Mesenchymal stem cell (in vitro differentiated cells and primary cell): ENCODE measurements around the gene CCT7.

Source experiments
- DNase-seq: peaks from one replicate; pipeline ENCODE4 v3.0.0-alpha.2; 2013
- H2AFZ ChIP-seq: one replicate; pipeline ENCODE4 v1.6.1; 2013; ENCODE audit warnings: low read depth, mild to moderate bottlenecking, control low read depth, inconsistent platforms, low read length, moderate library complexity
- H2AK5ac ChIP-seq: 2 replicates; pipeline ENCODE4 v1.6.1; 2013; ENCODE audit warnings: low read length, moderate library complexity, mild to moderate bottlenecking, inconsistent platforms; ENCODE audit not compliant: severe bottlenecking
- H2BK120ac ChIP-seq: one replicate; pipeline ENCODE4 v1.6.1; 2013; ENCODE audit warnings: low read depth, mild to moderate bottlenecking, inconsistent platforms, low read length, moderate library complexity
- H2BK12ac ChIP-seq, 2 experiments: one replicate each; pipeline ENCODE4 v1.6.1; 2013; ENCODE audit warnings: inconsistent platforms in 2 of 2, low read length in 2 of 2, mild to moderate bottlenecking in 2 of 2, moderate library complexity in 2 of 2, control low read depth in 1 of 2
- H2BK15ac ChIP-seq: one replicate; pipeline ENCODE4 v1.6.1; 2013; ENCODE audit warnings: mild to moderate bottlenecking, low read depth, inconsistent platforms; ENCODE audit not compliant: poor library complexity, severe bottlenecking
- H2BK5ac ChIP-seq: 2 replicates; pipeline ENCODE4 v1.6.1; 2013; ENCODE audit warnings: low read depth, mild to moderate bottlenecking, low read length, control low read depth, inconsistent platforms; ENCODE audit not compliant: poor library complexity, severe bottlenecking
- H3K14ac ChIP-seq, 2 experiments: one replicate each; pipeline ENCODE4 v1.6.1; 2013; ENCODE audit warnings: inconsistent platforms in 2 of 2, low read length in 2 of 2, control low read depth in 1 of 2, mild to moderate bottlenecking in 1 of 2, moderate library complexity in 1 of 2
- H3K18ac ChIP-seq, 2 experiments: one replicate each; pipeline ENCODE4 v1.6.1; 2013; ENCODE audit warnings: inconsistent platforms in 2 of 2, low read length in 2 of 2, control low read depth in 1 of 2, low read depth in 1 of 2, mild to moderate bottlenecking in 1 of 2
- H3K23ac ChIP-seq, 2 experiments: one replicate each; pipeline ENCODE4 v1.6.1; 2013; ENCODE audit warnings: inconsistent platforms in 2 of 2, low read length in 2 of 2, mild to moderate bottlenecking in 2 of 2, moderate library complexity in 2 of 2, control low read depth in 1 of 2
- H3K27ac ChIP-seq: 2 replicates; pipeline ENCODE4 v1.5.1; 2013; ENCODE audit warnings: mild to moderate bottlenecking, moderate library complexity, low read length, control low read depth, inconsistent platforms; ENCODE audit not compliant: poor library complexity, severe bottlenecking
- H3K27me3 ChIP-seq, 2 experiments: 2 replicates each; pipeline versions ENCODE4 v1.6.1 to v1.7.0; 2013; ENCODE audit warnings: low read length in 2 of 2, mild to moderate bottlenecking in 2 of 2, moderate library complexity in 2 of 2, control low read depth in 1 of 2, inconsistent platforms in 1 of 2; ENCODE audit not compliant: control insufficient read depth in 1 of 2, insufficient read depth in 1 of 2
- H3K36me3 ChIP-seq, 2 experiments: 2 replicates each; pipeline versions ENCODE4 v1.6.1 to v1.7.0; 2013; ENCODE audit warnings: low read length in 2 of 2, control low read depth in 1 of 2, inconsistent platforms in 1 of 2, low read depth in 1 of 2, mild to moderate bottlenecking in 1 of 2; ENCODE audit not compliant: insufficient read depth in 2 of 2, control insufficient read depth in 1 of 2
- H3K4ac ChIP-seq, 2 experiments: one replicate each; pipeline ENCODE4 v1.6.1; 2013; ENCODE audit warnings: inconsistent platforms in 2 of 2, low read length in 2 of 2, mild to moderate bottlenecking in 2 of 2, moderate library complexity in 2 of 2, control low read depth in 1 of 2, low read depth in 1 of 2
- H3K4me1 ChIP-seq: 2 replicates; pipeline ENCODE4 v1.6.1; 2013; ENCODE audit warnings: low read depth, low read length, control low read depth; ENCODE audit not compliant: control insufficient read depth, insufficient read depth
- H3K4me2 ChIP-seq: 2 replicates; pipeline ENCODE4 v1.6.1; 2013; ENCODE audit warnings: low read length, mild to moderate bottlenecking, inconsistent platforms; ENCODE audit not compliant: poor library complexity, severe bottlenecking
- H3K4me3 ChIP-seq, 2 experiments: 2 replicates each; pipeline versions ENCODE4 v1.5.1 to v1.7.0; 2013; ENCODE audit warnings: low read length in 2 of 2, mild to moderate bottlenecking in 2 of 2, control low read depth in 1 of 2, low read depth in 1 of 2; ENCODE audit not compliant: insufficient read depth in 1 of 2
- H3K79me1 ChIP-seq: replicated peaks from 2 replicates; pipeline ENCODE4 v1.6.1; 2013; ENCODE audit warnings: mild to moderate bottlenecking, control low read depth, low read length, inconsistent platforms; ENCODE audit not compliant: poor library complexity, severe bottlenecking
- H3K9ac ChIP-seq: 2 replicates; pipeline ENCODE4 v1.7.0; 2013; ENCODE audit warnings: mild to moderate bottlenecking, low read length, moderate library complexity
- H3K9me3 ChIP-seq: 2 replicates; pipeline ENCODE4 v1.7.0; 2013; ENCODE audit warnings: mild to moderate bottlenecking, low read length; ENCODE audit not compliant: control insufficient read depth
- H4K8ac ChIP-seq: one replicate; pipeline ENCODE4 v1.6.1; 2013; ENCODE audit warnings: inconsistent platforms, mild to moderate bottlenecking, low read length, moderate library complexity
- H4K91ac ChIP-seq: one replicate; pipeline ENCODE4 v1.6.1; 2013; ENCODE audit warnings: mild to moderate bottlenecking, low read length, inconsistent platforms
- WGBS: methylation state at CpG from one replicate; pipeline ENCODE4 v1.1.7; 2013; ENCODE audit warnings: mixed read lengths; 5-methylcytosine and 5-hydroxymethylcytosine counted together

CCT7 gene

DNA sequence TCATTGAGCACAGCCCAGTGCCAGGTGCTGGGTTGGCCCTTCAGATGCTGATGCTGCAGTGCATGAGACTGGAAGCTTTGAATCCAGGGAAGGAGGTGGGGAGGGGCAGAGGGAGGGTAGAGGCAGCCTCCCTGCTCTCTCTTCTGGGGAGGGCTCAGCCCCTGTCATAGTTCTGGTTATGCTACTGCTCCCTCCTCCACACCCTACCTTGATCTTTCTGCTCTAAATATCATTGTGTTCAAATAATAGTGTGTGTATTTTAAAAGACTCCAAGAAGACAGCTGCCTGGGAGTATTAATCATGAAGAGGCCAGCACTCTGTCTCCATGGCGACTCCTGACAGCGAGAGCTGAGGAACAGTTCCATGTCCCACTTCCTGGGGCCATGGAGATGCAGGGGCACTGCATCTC lies 63.0 kb downstream of the CCT7 start:
- Histone ChIP-seq H2AK5ac (no peak overlapping the region), H3K4me2 (no peak overlapping the region), H3K27ac (no peak overlapping the region), H3K9me3 (peaks cover 5% of the 10 kb centered on the region), H2BK120ac (no peak overlapping the region), H3K4me1 (peaks cover 13% of the 10 kb centered on the region), H3K18ac (no peak overlapping the region), H2BK5ac (no peak overlapping the region), H3K79me1 (no peaks in the 10 kb centered on the region), H4K91ac (no peak overlapping the region), H2AFZ (no peak overlapping the region), H3K4ac (no peak overlapping the region), H4K8ac (no peak overlapping the region), H3K23ac (no peak overlapping the region), H3K9ac (no peak overlapping the region), H3K4me3 (no peak overlapping the region), H3K14ac (no peak overlapping the region), H2BK15ac (no peak overlapping the region), H3K36me3 (no peaks in the 10 kb centered on the region), H2BK12ac (no peak overlapping the region), H3K27me3 (peaks cover 67 to 81% of the 10 kb centered on the region in 2 experiments)
- DNase-seq = peak; percentile 6
- WGBS = 20% methylated on average over 2 of the region's 2 CpGs

DNA sequence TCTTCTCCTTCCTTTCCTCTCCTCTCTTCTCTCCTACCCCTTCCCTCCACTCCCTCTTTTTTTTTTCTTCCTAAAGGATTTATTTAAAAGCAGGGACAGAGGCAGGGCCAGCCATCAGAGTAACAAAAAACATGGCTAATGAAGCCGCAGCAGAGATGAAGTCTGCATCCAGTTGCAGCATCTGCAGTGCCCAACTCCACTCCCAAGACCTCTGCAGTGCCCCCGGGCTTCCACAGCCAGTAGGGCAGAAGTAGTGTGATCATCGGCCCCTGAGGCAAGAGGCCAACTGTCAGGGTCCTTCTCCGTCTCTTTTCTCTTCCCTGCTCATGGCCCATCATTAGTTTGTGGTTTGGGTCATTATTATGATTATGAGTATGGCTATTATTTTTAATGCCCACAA lies 63.5 kb downstream of the CCT7 start:
- Histone ChIP-seq H3K9ac (no peak overlapping the region), H2BK12ac (no peak overlapping the region), H3K4me2 (no peak overlapping the region), H2BK120ac (no peak overlapping the region), H4K8ac (no peak overlapping the region), H2BK5ac (no peak overlapping the region), H3K9me3 (peaks cover 5% of the 10 kb centered on the region), H2BK15ac (no peak overlapping the region), H3K4me1 (peaks cover 11% of the 10 kb centered on the region), H3K4me3 (no peak overlapping the region), H3K79me1 (no peaks in the 10 kb centered on the region), H2AFZ (no peak overlapping the region), H3K4ac (no peak overlapping the region), H3K27ac (no peak overlapping the region), H3K14ac (no peak overlapping the region), H4K91ac (no peak overlapping the region), H3K27me3 (peaks cover 67 to 81% of the 10 kb centered on the region in 2 experiments), H3K36me3 (no peaks in the 10 kb centered on the region), H3K18ac (no peak overlapping the region), H3K23ac (no peak overlapping the region), H2AK5ac (no peak overlapping the region)
- WGBS = 73% methylated on average over 3 of the region's 4 CpGs
- DNase-seq = no peak

DNA sequence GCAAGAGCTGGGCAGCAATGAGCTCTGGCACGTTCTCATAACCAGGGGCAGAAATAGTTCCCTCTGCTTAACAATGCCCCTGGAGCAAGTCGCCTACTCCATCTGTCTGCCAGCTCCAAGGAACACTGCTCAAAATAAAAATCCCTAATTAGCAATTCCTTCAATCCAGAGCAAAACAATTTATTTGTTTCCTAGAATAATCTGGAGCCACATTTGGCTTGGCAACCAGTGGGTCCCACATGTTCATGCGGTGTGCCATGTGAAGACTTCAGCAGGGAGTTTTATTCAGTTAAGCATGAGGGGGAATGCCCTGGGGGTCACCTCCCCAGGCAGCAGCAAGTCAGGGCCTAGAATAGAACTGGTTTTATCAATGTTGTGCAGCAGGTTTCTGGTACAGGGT lies 66.8 kb downstream of the CCT7 start:
- no peak overlapping the region for H2BK15ac ChIP-seq

GRCh38 chr2:73301636-73302035 lies 67.5 kb downstream of the CCT7 start:
- Histone ChIP-seq H3K4me3 (no peak overlapping the region), H2BK12ac (no peak overlapping the region), H2AFZ (no peak overlapping the region), H3K4me2 (no peak overlapping the region), H2AK5ac (no peak overlapping the region), H3K9ac (no peak overlapping the region), H4K91ac (no peak overlapping the region), H3K4ac (no peak overlapping the region), H2BK5ac (no peak overlapping the region), H3K36me3 (no peaks in the 10 kb centered on the region), H3K79me1 (no peaks in the 10 kb centered on the region), H3K27me3 (peaks cover 49 to 60% of the 10 kb centered on the region in 2 experiments), H4K8ac (no peak overlapping the region), H2BK120ac (no peak overlapping the region), H3K14ac (no peak overlapping the region), H3K4me1 (no peaks in the 10 kb centered on the region), H3K18ac (no peak overlapping the region), H3K23ac (no peak overlapping the region), H3K9me3 (no peaks in the 10 kb centered on the region), H3K27ac (no peak overlapping the region), H2BK15ac (no peak overlapping the region)
- WGBS = 64% methylated on average over 3 of the region's 4 CpGs
- DNase-seq = no peak

More for the DNA sequence above, 66.8 kb downstream of the CCT7 start:
- no peaks in the 10 kb centered on the region for H3K4me1 ChIP-seq
- no peak overlapping the region for H3K14ac ChIP-seq
- H3K4ac ChIP-seq = no peak overlapping the region
- no peaks in the 10 kb centered on the region for H3K36me3 ChIP-seq
- WGBS = 80% methylated on average over 3 of the region's 3 CpGs
- no peak overlapping the region for H2BK12ac ChIP-seq
- no peak overlapping the region for H3K4me3 ChIP-seq
- H3K4me2 ChIP-seq = no peak overlapping the region
- no peaks in the 10 kb centered on the region for H3K9me3 ChIP-seq
- no peaks in the 10 kb centered on the region for H3K79me1 ChIP-seq
- no peak overlapping the region for H2AK5ac ChIP-seq
- peaks cover 52 to 63% of the 10 kb centered on the region in 2 experiments for H3K27me3 ChIP-seq
- no peak overlapping the region for H3K23ac ChIP-seq
- no peak overlapping the region for H4K91ac ChIP-seq
- DNase-seq = no peak
- no peak overlapping the region for H2BK120ac ChIP-seq
- H2AFZ ChIP-seq = no peak overlapping the region
- no peak overlapping the region for H3K27ac ChIP-seq
- H2BK5ac ChIP-seq = no peak overlapping the region
- no peak overlapping the region for H3K18ac ChIP-seq
- H3K9ac ChIP-seq = no peak overlapping the region
- H4K8ac ChIP-seq = no peak overlapping the region
